Right hindlimb (tissue), 1 donor: Measurements from ENCODE around the gene PHRF1.

Source experiments
- DNase-seq: peaks from one replicate; pipeline ENCODE4 v3.0.0-alpha.2; 2018

Gene PHRF1

GRCh38 chr11:537622-538430, 38.4 kb upstream of the PHRF1 start:
- peak; percentile 20 for DNase-seq

- peak; percentile 20 for DNase-seq
Observed at GRCh38 chr11:538431-539051, 37.7 kb upstream of the PHRF1 start.

- peak; percentile 22 for DNase-seq
Observed at GRCh38 chr11:539971-540481, 36.2 kb upstream of the PHRF1 start.

GRCh38 chr11:540583-541432, 35.5 kb upstream of the PHRF1 start:
- DNase-seq: peak; percentile 18

GRCh38 chr11:541433-541885, 34.8 kb upstream of the PHRF1 start:
- peak; percentile 14 for DNase-seq

GRCh38 chr11:544817-545166, 31.5 kb upstream of the PHRF1 start:
- DNase-seq: no peak

GRCh38 chr11:545171-545570, 31.1 kb upstream of the PHRF1 start:
- DNase-seq: no peak

- DNase-seq: no peak
Observed at GRCh38 chr11:548700-549603, 27.3 kb upstream of the PHRF1 start.

GRCh38 chr11:550021-550745, 26.1 kb upstream of the PHRF1 start:
- no peak for DNase-seq

- no peak for DNase-seq
Observed at GRCh38 chr11:550746-551085, 25.6 kb upstream of the PHRF1 start.

- DNase-seq: no peak
Observed at GRCh38 chr11:551131-551530, 25.1 kb upstream of the PHRF1 start.

- no peak for DNase-seq
Observed at GRCh38 chr11:551596-551995, 24.7 kb upstream of the PHRF1 start.

- no peak for DNase-seq
Observed at GRCh38 chr11:553083-553987, 22.9 kb upstream of the PHRF1 start.

GRCh38 chr11:553988-554340, 22.3 kb upstream of the PHRF1 start:
- no peak for DNase-seq

- DNase-seq: no peak
Observed at GRCh38 chr11:554428-555226, 21.6 kb upstream of the PHRF1 start.

- DNase-seq: no peak
Observed at GRCh38 chr11:555227-555779, 21.0 kb upstream of the PHRF1 start.

GRCh38 chr11:555780-556661, 20.2 kb upstream of the PHRF1 start:
- DNase-seq: no peak

GRCh38 chr11:556662-557256, 19.5 kb upstream of the PHRF1 start:
- DNase-seq: no peak
